Esophagus muscularis mucosa (tissue), 4 donors: ENCODE measurements around the gene LHX5. TPM values are rescaled to one million over a fixed set of nuclear protein-coding genes. Genes with fewer than 3 reads are reported as not detected.
"Not testable (repeated sequence)": the region's sequence is repeated elsewhere in the genome, so short reads cannot be mapped to it uniquely, and the experiment has no call there.

Experiments
- DNase-seq: peaks from one replicate; pipeline ENCODE4 v3.0.0-alpha.2; 2017; ENCODE audit errors: extremely low spot score
- H3K27ac ChIP-seq, 4 donors: fragments of 200-600 bp; sonication (generic); replicated peaks in 1 of 4; 1 replicate in 3 of 4; 2 replicates in 1 of 4; pipeline ENCODE4 v1.5.1; 2016 to 2019; ENCODE audit warnings: mild to moderate bottlenecking in 1 of 4
- H3K27me3 ChIP-seq, 4 donors: fragments of 200-600 bp; sonication (generic); one replicate each; pipeline versions ENCODE4 v1.5.1 to v1.6.0; 2016 to 2019
- H3K36me3 ChIP-seq, 4 donors: fragments of 200-600 bp; sonication (generic); one replicate each; pipeline ENCODE4 v1.5.1; 2016 to 2019
- H3K4me1 ChIP-seq, 4 donors: fragments of 200-600 bp; sonication (generic); one replicate each; pipeline ENCODE4 v1.5.1; 2016 to 2019
- H3K4me3 ChIP-seq, 4 donors: fragments of 200-600 bp; sonication (generic); 1 replicate in 2 of 4; 2 replicates in 2 of 4; pipeline ENCODE4 v1.5.1; 2016 to 2019; ENCODE audit warnings: mild to moderate bottlenecking in 4 of 4, moderate library complexity in 1 of 4
- H3K9me3 ChIP-seq, 4 donors: fragments of 200-600 bp; sonication (generic); 1 replicate in 3 of 4; 2 replicates in 1 of 4; pipeline ENCODE4 v1.5.1; 2016 to 2019
- CTCF ChIP-seq, 3 experiments: fragments of 200-600 bp in 2 of 3; fragments of 450-650 bp in 1 of 3; sonication (generic) in 2 of 3; IDR thresholded peaks; one replicate each; pipeline ENCODE4 v1.5.1; 2017 to 2019; ENCODE audit warnings: antibody characterized with exemption in 3 of 3, mild to moderate bottlenecking in 2 of 3, moderate library complexity in 1 of 3
- EP300 ChIP-seq: sonication (generic); formaldehyde crosslinking; IDR thresholded peaks from one replicate; pipeline ENCODE4 v1.6.1; 2017; ENCODE audit warnings: antibody characterized with exemption
- POLR2A ChIP-seq: fragments of 450-650 bp; IDR thresholded peaks from one replicate; pipeline ENCODE4 v1.6.1; 2017; ENCODE audit warnings: antibody characterized with exemption, moderate library complexity, mild to moderate bottlenecking, low read depth
- POLR2AphosphoS5 ChIP-seq, 2 donors: sonication (generic); formaldehyde crosslinking; IDR thresholded peaks; one replicate each; pipeline ENCODE4 v1.6.1; 2017; ENCODE audit warnings: antibody characterized with exemption in 2 of 2
- WGBS: methylation state at CpG from one replicate; pipeline ENCODE4 v1.1.5; 2018; 5-methylcytosine and 5-hydroxymethylcytosine counted together
- intact Hi-C: fragments of 100-400 bp; cut with DNase I; formaldehyde crosslinking; loops from one replicate; pipeline ENCODE4 v1.15.1; 2023
- total RNA-seq, 4 donors: library from RNA; depleted of rRNA; stranded (reverse); fragments of >200 nt; gene quantifications; one replicate each; pipeline versions ENCODE4 v1.1.0 to v1.2.1, GENCODE V29; 2016

Gene LHX5
- total RNA-seq, 4 donors from 2014 or later: not detected

- Histone ChIP-seq H3K4me1 (no peaks in the 10 kb centered on the region), H3K4me3 (no peak overlapping the region), H3K36me3 (no peaks in the 10 kb centered on the region), H3K9me3 (peaks cover 0 to 14% (median 4%) of the 10 kb centered on the region in 4 donors), H3K27ac (no peak overlapping the region), H3K27me3 (peaks cover 0 to 59% (median 22%) of the 10 kb centered on the region in 4 donors)
- intact Hi-C loops: no loop called here
- no peak for TF ChIP-seq POLR2AphosphoS5 (IDR thresholded peaks at IDR 0.05)
- no peak for TF ChIP-seq CTCF (IDR thresholded peaks at IDR 0.05)
- no peak for TF ChIP-seq POLR2A
- TF ChIP-seq EP300: no peak
- WGBS: 29% methylated on average over 8 of the region's 8 CpGs
- DNase-seq: no peak
Measured at GRCh38 chr12:113500306-113500675, 28.6 kb upstream of the LHX5 start.

- intact Hi-C loops: no loop called here
- Histone ChIP-seq H3K36me3 (no peaks in the 10 kb centered on the region), H3K27ac (no peak overlapping the region), H3K4me1 (no peaks in the 10 kb centered on the region), H3K9me3 (peaks cover 0 to 8% (median 0%) of the 10 kb centered on the region in 4 donors), H3K4me3 (no peak overlapping the region), H3K27me3 (peaks cover 0 to 54% (median 22%) of the 10 kb centered on the region in 4 donors)
- DNase-seq: no peak
- TF ChIP-seq POLR2A (no peak), CTCF (IDR thresholded peaks at IDR 0.05) (no peak), POLR2AphosphoS5 (IDR thresholded peaks at IDR 0.05) (no peak), EP300 (no peak)
- WGBS: 30% methylated on average over 4 of the region's 4 CpGs
Measured at GRCh38 chr12:113498490-113498889, 26.8 kb upstream of the LHX5 start.

- no peak for DNase-seq
- Histone ChIP-seq H3K27me3 (peaks cover 0 to 58% (median 22%) of the 10 kb centered on the region in 4 donors), H3K36me3 (no peaks in the 10 kb centered on the region), H3K9me3 (peaks cover 0 to 8% (median 0%) of the 10 kb centered on the region in 4 donors), H3K4me1 (no peaks in the 10 kb centered on the region), H3K4me3 (no peak overlapping the region), H3K27ac (no peak overlapping the region)
- intact Hi-C loops: no loop called here
- TF ChIP-seq EP300 (no peak), POLR2A (no peak)
- 29% methylated on average over 7 of the region's 7 CpGs for WGBS
Measured at GRCh38 chr12:113497693-113498092, 26.0 kb upstream of the LHX5 start.

- H3K36me3 ChIP-seq, H3K4me1 ChIP-seq, H3K9me3 ChIP-seq, H3K27ac ChIP-seq, intact Hi-C loops, DNase-seq, H3K4me3 ChIP-seq: not testable (repeated sequence)
- H3K27me3 ChIP-seq: peaks cover 0 to 53% (median 22%) of the 10 kb centered on the region in 4 donors
- 84% methylated on average over 6 of the region's 6 CpGs for WGBS
Measured at GRCh38 chr12:113495941-113496340, 24.3 kb upstream of the LHX5 start.

GRCh38 chr12:113488322-113488721 is 16.7 kb upstream of the LHX5 start:
- intact Hi-C loops: no loop called here
- H3K9me3 ChIP-seq: no peaks in the 10 kb centered on the region
- H3K4me1 ChIP-seq: no peaks in the 10 kb centered on the region
- no peak overlapping the region for H3K4me3 ChIP-seq
- H3K27ac ChIP-seq: no peak overlapping the region
- H3K36me3 ChIP-seq: no peaks in the 10 kb centered on the region
- TF ChIP-seq CTCF (IDR thresholded peaks at IDR 0.05) (no peak), POLR2AphosphoS5 (IDR thresholded peaks at IDR 0.05) (no peak), EP300 (no peak), POLR2A (no peak)
- WGBS: 78% methylated on average over 3 of the region's 3 CpGs
- DNase-seq: no peak
- peaks cover 0 to 79% (median 2%) of the 10 kb centered on the region in 4 donors for H3K27me3 ChIP-seq

GRCh38 chr12:113486722-113487121 is 15.1 kb upstream of the LHX5 start:
- peaks cover 0 to 81% (median 2%) of the 10 kb centered on the region in 4 donors for H3K27me3 ChIP-seq
- intact Hi-C loops: no loop called here
- H3K4me3 ChIP-seq: no peak overlapping the region
- TF ChIP-seq CTCF (IDR thresholded peaks at IDR 0.05): no peak
- no peak for TF ChIP-seq POLR2AphosphoS5 (IDR thresholded peaks at IDR 0.05)
- no peak for TF ChIP-seq POLR2A
- no peak for TF ChIP-seq EP300
- H3K4me1 ChIP-seq: no peaks in the 10 kb centered on the region
- no peaks in the 10 kb centered on the region for H3K9me3 ChIP-seq
- 31% methylated on average over 4 of the region's 4 CpGs for WGBS
- H3K36me3 ChIP-seq: no peaks in the 10 kb centered on the region
- DNase-seq: no peak
- no peak overlapping the region for H3K27ac ChIP-seq
